H1 (cell line): ENCODE results near the gene CCDC136. TPM values are rescaled to one million over a fixed set of nuclear protein-coding genes. Genes with fewer than 3 reads are reported as not detected.

Source experiments
- CTCF ChIA-PET: fragments of 300-600 bp; sonication (Branson Sonifier 250); formaldehyde crosslinking; loops from one replicate; lab custom pipeline; 2021; ENCODE audit not compliant: partially characterized antibody; lab: Charles Lee
- POLR2A ChIA-PET: fragments of 300-600 bp; sonication (Branson Sonifier 250); formaldehyde crosslinking; loops from one replicate; lab custom pipeline; 2021; ENCODE audit warnings: inconsistent platforms; ENCODE audit not compliant: partially characterized antibody; lab: Charles Lee
- DNase-seq, 2 experiments: peaks; one replicate each; pipeline versions ENCODE4 v3.0.0 to v3.0.0-alpha.2; 2010 to 2022; ENCODE audit warnings: low spot score in 2 of 2, low read depth in 1 of 2, mixed read lengths in 1 of 2
- FAIRE-seq: peaks from 2 replicates; lab custom pipeline; 2011; peaks lifted over from hg19 to GRCh38; lab: Jason Lieb, UNC
- H2AFZ ChIP-seq: 2 replicates; pipeline ENCODE4 v1.8.1; 2012; ENCODE audit warnings: low read length, inconsistent platforms
- H2AK5ac ChIP-seq: 2 replicates; pipeline ENCODE4 v1.6.1; 2013; ENCODE audit warnings: low read depth, low read length
- H2BK120ac ChIP-seq: replicated peaks from 2 replicates; pipeline ENCODE3; 2013; ENCODE audit warnings: low read depth, low read length, inconsistent platforms
- H2BK12ac ChIP-seq: 2 replicates; pipeline ENCODE4 v1.6.1; 2013; ENCODE audit warnings: low read depth, low read length
- H2BK15ac ChIP-seq: 2 replicates; pipeline ENCODE4 v1.6.1; 2013; ENCODE audit warnings: low read length
- H2BK20ac ChIP-seq: 2 replicates; pipeline ENCODE4 v1.6.1; 2013; ENCODE audit warnings: low read length
- H2BK5ac ChIP-seq: 2 replicates; pipeline ENCODE4 v1.6.1; 2013; ENCODE audit warnings: low read depth, low read length
- H3K14ac ChIP-seq: 2 replicates; pipeline ENCODE4 v1.6.1; 2013; ENCODE audit warnings: inconsistent platforms; ENCODE audit not compliant: insufficient read length
- H3K18ac ChIP-seq: 2 replicates; pipeline ENCODE4 v1.6.1; 2013; ENCODE audit warnings: low read length; ENCODE audit errors: extremely low read depth
- H3K23ac ChIP-seq: 2 replicates; pipeline ENCODE4 v1.6.1; 2013; ENCODE audit warnings: inconsistent platforms; ENCODE audit not compliant: insufficient read length
- H3K23me2 ChIP-seq: 2 replicates; pipeline ENCODE4 v1.6.1; 2013; ENCODE audit warnings: low read depth, low read length
- H3K27ac ChIP-seq: 2 replicates; pipeline ENCODE4 v1.6.1; 2011; ENCODE audit warnings: low read depth, low read length, inconsistent platforms
- H3K27me3 ChIP-seq, 4 experiments: replicated peaks in 1 of 4; 1 replicate in 1 of 4; 2 replicates in 3 of 4; pipeline versions ENCODE4 v1.6.1 to v1.8.1; 2011 to 2013; ENCODE audit warnings: low read length in 3 of 4, mild to moderate bottlenecking in 3 of 4, inconsistent platforms in 2 of 4, mixed read lengths in 2 of 4, moderate library complexity in 1 of 4; ENCODE audit not compliant: control insufficient read depth in 3 of 4, insufficient read depth in 3 of 4; ENCODE audit errors: extremely low read depth in 1 of 4
- H3K36me3 ChIP-seq, 4 experiments: 2 replicates each; pipeline versions ENCODE4 v1.6.1 to v1.8.1; 2011 to 2013; ENCODE audit warnings: mild to moderate bottlenecking in 4 of 4, low read length in 3 of 4, moderate library complexity in 2 of 4, control low read depth in 1 of 4, inconsistent platforms in 1 of 4; ENCODE audit not compliant: insufficient read depth in 4 of 4, control insufficient read depth in 2 of 4
- H3K4ac ChIP-seq: replicated peaks from 2 replicates; pipeline ENCODE3; 2013; ENCODE audit warnings: low read length, low read depth, mixed read lengths, inconsistent platforms; ENCODE audit not compliant: insufficient read length
- H3K4me1 ChIP-seq, 4 experiments: replicated peaks in 1 of 4; 1 replicate in 1 of 4; 2 replicates in 3 of 4; pipeline versions ENCODE4 v1.6.1 to v1.8.1; 2011 to 2013; ENCODE audit warnings: low read length in 3 of 4, inconsistent platforms in 2 of 4, mixed read lengths in 1 of 4; ENCODE audit not compliant: insufficient read depth in 4 of 4, control insufficient read depth in 3 of 4
- H3K4me2 ChIP-seq, 2 experiments: 2 replicates each; pipeline versions ENCODE4 v1.6.1 to v1.8.1; 2011 to 2013; ENCODE audit warnings: low read depth in 2 of 2, low read length in 2 of 2, control low read depth in 1 of 2, inconsistent platforms in 1 of 2, mild to moderate bottlenecking in 1 of 2; ENCODE audit not compliant: insufficient read depth in 1 of 2
- H3K4me3 ChIP-seq, 4 experiments: fragments of 200-600, 300-600 bp in 1 of 4; sonication (generic), shearing (Covaris generic), sonication (Bioruptor Twin) in 1 of 4; 2 replicates each; pipeline versions ENCODE4 v1.5.1 to v1.8.1; 2011 to 2016; ENCODE audit warnings: low read length in 4 of 4, low read depth in 3 of 4, control low read depth in 2 of 4, inconsistent platforms in 2 of 4, mild to moderate bottlenecking in 2 of 4, mixed read lengths in 1 of 4, moderate library complexity in 1 of 4; ENCODE audit not compliant: insufficient read depth in 2 of 4; ENCODE audit errors: extremely low read depth in 1 of 4
- H3K56ac ChIP-seq: replicated peaks from 2 replicates; pipeline ENCODE3; 2013; ENCODE audit warnings: low read depth, mild to moderate bottlenecking, mixed read lengths, low read length, inconsistent platforms; ENCODE audit not compliant: insufficient read length
- H3K79me1 ChIP-seq: 2 replicates; pipeline ENCODE4 v1.6.1; 2013; ENCODE audit warnings: low read depth, low read length, control low read depth
- H3K79me2 ChIP-seq, 2 experiments: 2 replicates each; pipeline versions ENCODE4 v1.6.1 to v1.8.1; 2012 to 2013; ENCODE audit warnings: low read length in 2 of 2, mild to moderate bottlenecking in 2 of 2, inconsistent platforms in 1 of 2; ENCODE audit not compliant: insufficient read depth in 2 of 2, control insufficient read depth in 1 of 2
- H3K9ac ChIP-seq, 4 experiments: replicated peaks in 1 of 4; 1 replicate in 1 of 4; 2 replicates in 3 of 4; pipeline versions ENCODE4 v1.6.1 to v1.8.1; 2011 to 2013; ENCODE audit warnings: low read depth in 3 of 4, low read length in 3 of 4, control low read depth in 2 of 4, mild to moderate bottlenecking in 2 of 4, moderate library complexity in 2 of 4, inconsistent platforms in 1 of 4; ENCODE audit errors: extremely low read depth in 1 of 4
- H3K9me3 ChIP-seq, 2 experiments: 2 replicates each; pipeline versions ENCODE4 v1.6.1 to v1.8.1; 2012 to 2013; ENCODE audit warnings: mild to moderate bottlenecking in 2 of 2, moderate library complexity in 2 of 2, control low read depth in 1 of 2, inconsistent platforms in 1 of 2, low read depth in 1 of 2, low read length in 1 of 2, mixed read lengths in 1 of 2; ENCODE audit not compliant: insufficient read depth in 2 of 2
- H4K20me1 ChIP-seq, 2 experiments: replicated peaks in 1 of 2; 2 replicates each; pipeline versions ENCODE3 to v1.8.1; 2011 to 2013; ENCODE audit warnings: inconsistent platforms in 2 of 2, low read length in 2 of 2, mild to moderate bottlenecking in 1 of 2; ENCODE audit not compliant: insufficient read depth in 2 of 2, control insufficient read depth in 1 of 2
- H4K5ac ChIP-seq: 2 replicates; pipeline ENCODE4 v1.6.1; 2013; ENCODE audit warnings: low read length, low read depth, mixed read lengths, inconsistent platforms; ENCODE audit not compliant: insufficient read length
- H4K8ac ChIP-seq: 2 replicates; pipeline ENCODE4 v1.8.0; 2013; ENCODE audit warnings: mild to moderate bottlenecking, moderate library complexity, low read length, inconsistent platforms; ENCODE audit not compliant: insufficient read depth; ENCODE audit errors: extremely low read depth
- H4K91ac ChIP-seq: replicated peaks from 2 replicates; pipeline ENCODE3; 2013; ENCODE audit warnings: low read length, mixed read lengths, inconsistent platforms; ENCODE audit not compliant: insufficient read length
- CHD1 ChIP-seq: IDR thresholded peaks from 2 replicates; pipeline ENCODE4 v1.6.1; 2012; ENCODE audit warnings: low read depth, low read length, improper control_type of control experiment
- JUND ChIP-seq: IDR thresholded peaks from 2 replicates; pipeline ENCODE4 v1.6.1; 2011; ENCODE audit warnings: mild to moderate bottlenecking, improper control_type of control experiment, low read length
- NANOG ChIP-seq: IDR thresholded peaks from 2 replicates; pipeline ENCODE4 v1.6.1; 2011; ENCODE audit warnings: low read length, low read depth, mild to moderate bottlenecking, inconsistent platforms; ENCODE audit not compliant: insufficient read depth, poor library complexity, severe bottlenecking
- RNF2 ChIP-seq: fragments of 200-900, 300-1000 bp; sonication (generic); IDR thresholded peaks from 2 replicates; pipeline ENCODE4 v1.7.1; 2016; ENCODE audit warnings: borderline replicate concordance, low read depth, mild to moderate bottlenecking, antibody characterized with exemption, low read length; ENCODE audit not compliant: poor library complexity, severe bottlenecking; ENCODE audit errors: missing control alignments
- SIRT6 ChIP-seq: IDR thresholded peaks from one replicate; pipeline ENCODE4 v1.7.1; 2012; ENCODE audit warnings: low read length, inconsistent platforms
- SP2 ChIP-seq: IDR thresholded peaks from 2 replicates; pipeline ENCODE4 v1.6.1; 2012; ENCODE audit warnings: mild to moderate bottlenecking, low read length, inconsistent platforms
- SUZ12 ChIP-seq: fragments of 200-600 bp; sonication (generic); IDR thresholded peaks from 2 replicates; pipeline ENCODE4 v1.6.1; 2012; ENCODE audit warnings: mild to moderate bottlenecking, inconsistent platforms, low read length, moderate library complexity, mixed read lengths
- WGBS, 2 experiments: shearing (Covaris generic) in 1 of 2; methylation state at CpG; one replicate each; pipeline versions ENCODE4 v1.1.6 to v1.1.7; 2013 to 2015; ENCODE audit warnings: low lambda C conversion rate in 2 of 2, mixed read lengths in 2 of 2, inconsistent platforms in 1 of 2, low coverage in 1 of 2, missing lambda C conversion rate in 1 of 2; ENCODE audit not compliant: insufficient replicate concordance in 2 of 2, insufficient coverage in 1 of 2, insufficient read length in 1 of 2; ENCODE audit errors: extremely low coverage in 1 of 2, missing lambda C conversion rate in 1 of 2; 5-methylcytosine and 5-hydroxymethylcytosine counted together
- polyA plus RNA-seq, 7 experiments: library from polyadenylated mRNA; depleted of rRNA in 3 of 7; stranded (reverse) in 5 of 7; unstranded in 2 of 7; fragments of >200 nt in 5 of 7; fragments of 200-250 nt in 2 of 7; gene quantifications; 1 replicate in 5 of 7; 2 replicates in 1 of 7; 4 replicates in 1 of 7; pipeline versions ENCODE4 v1.2.1 to v1.2.3, GENCODE V29; 2011 to 2013; ENCODE audit warnings: missing spikeins in 2 of 7, mixed read lengths in 2 of 7
- total RNA-seq: library from RNA; stranded (reverse); fragmentation: NEBNext Ultra II Directional; extraction: Animal tissue kit (Norgen Biotek cat#: 25700); gene quantifications from 2 replicates; pipeline ENCODE4 v1.2.1, GENCODE V29; 2021

The CCDC136 gene
- total and polyA plus RNA-seq, 2 of the 8 experiments (the other 6 are each of a cell fraction or from before 2014, with no cell fraction given) = 35.6 to 47.7 TPM

DNA sequence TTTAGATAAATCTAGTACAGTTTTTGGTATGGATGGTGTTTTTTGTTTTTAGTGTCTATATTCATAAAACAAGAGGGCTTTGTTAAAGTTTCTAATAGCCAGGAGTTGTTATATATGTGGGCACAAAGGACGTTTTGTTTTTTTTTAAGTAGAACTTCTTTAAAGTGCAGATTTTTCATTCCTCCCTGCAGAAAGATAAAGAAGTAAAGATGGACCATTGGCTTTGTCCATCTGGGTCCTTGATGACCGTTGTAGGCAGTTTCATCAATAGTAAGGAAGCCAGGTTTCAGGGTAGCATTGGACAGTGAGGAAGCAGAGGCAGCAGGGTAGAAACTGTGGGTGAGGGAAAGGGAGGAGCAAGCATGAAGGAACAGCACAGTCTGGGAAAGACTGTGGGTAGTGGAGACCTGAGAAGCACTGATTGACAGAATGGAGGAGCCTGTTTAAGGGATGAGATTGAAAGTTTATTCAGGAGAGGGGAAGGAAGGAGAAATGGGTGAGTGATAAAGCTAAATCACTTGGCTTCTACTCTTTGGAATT is 47.3 kb upstream of the CCDC136 start:
- TF ChIP-seq RNF2 (no peak), SP2 (no peak), SIRT6 (no peak), NANOG (no peak), SUZ12 (no peak), CHD1 (no peak), JUND (no peak)
- Histone ChIP-seq H3K4me2 (no peak overlapping the region), H3K79me1 (no peaks in the 10 kb centered on the region; the same call in none of the 2 replicates), H3K27me3 (no peaks in the 10 kb centered on the region), H2AK5ac (no peak overlapping the region), H3K9me3 (no peaks in the 10 kb centered on the region), H3K56ac (no peak overlapping the region), H4K8ac (no peak overlapping the region), H3K14ac (no peak overlapping the region), H4K91ac (no peak overlapping the region), H3K23ac (no peak overlapping the region), H3K4me1 (peaks cover 0 to 5% (median 2%) of the 10 kb centered on the region in 4 experiments; a peak in 2 of 7 replicates), H2BK20ac (no peak overlapping the region), H2BK120ac (no peak overlapping the region), H3K4me3 (no peak overlapping the region), H4K20me1 (peaks cover 26 to 37% of the 10 kb centered on the region in 2 experiments), H2BK5ac (no peak overlapping the region), H2BK12ac (no peak overlapping the region), H2BK15ac (no peak overlapping the region), H3K36me3 (peaks cover 3 to 19% (median 16%) of the 10 kb centered on the region in 4 experiments; a peak in 7 of 8 replicates), H4K5ac (no peak overlapping the region), H3K4ac (no peak overlapping the region), H3K23me2 (peaks cover 2% of the 10 kb centered on the region; the same call in 1 of the 2 replicates), H3K27ac (no peak overlapping the region), H3K79me2 (peaks cover 54 to 99% of the 10 kb centered on the region in 2 experiments), H2AFZ (no peak overlapping the region), H3K9ac (no peak overlapping the region), H3K18ac (no peak overlapping the region)
- 87% methylated on average over 2 of the region's 2 CpGs; no CpG with 5 or more reads in 1 of the 2 experiments for WGBS, 2 experiments
- DNase-seq (no peak), FAIRE-seq (no peak)
- ChIA-PET POLR2A (interaction anchor here (1.2 kb wide), 1 partner anchor 12 kb away, joined by 4 read pairs; no protein-coding TSS in a partner anchor), CTCF (no interaction called here)
